Measurements from ENCODE around the gene SLC35G3.

SLC35G3 gene

DNA sequence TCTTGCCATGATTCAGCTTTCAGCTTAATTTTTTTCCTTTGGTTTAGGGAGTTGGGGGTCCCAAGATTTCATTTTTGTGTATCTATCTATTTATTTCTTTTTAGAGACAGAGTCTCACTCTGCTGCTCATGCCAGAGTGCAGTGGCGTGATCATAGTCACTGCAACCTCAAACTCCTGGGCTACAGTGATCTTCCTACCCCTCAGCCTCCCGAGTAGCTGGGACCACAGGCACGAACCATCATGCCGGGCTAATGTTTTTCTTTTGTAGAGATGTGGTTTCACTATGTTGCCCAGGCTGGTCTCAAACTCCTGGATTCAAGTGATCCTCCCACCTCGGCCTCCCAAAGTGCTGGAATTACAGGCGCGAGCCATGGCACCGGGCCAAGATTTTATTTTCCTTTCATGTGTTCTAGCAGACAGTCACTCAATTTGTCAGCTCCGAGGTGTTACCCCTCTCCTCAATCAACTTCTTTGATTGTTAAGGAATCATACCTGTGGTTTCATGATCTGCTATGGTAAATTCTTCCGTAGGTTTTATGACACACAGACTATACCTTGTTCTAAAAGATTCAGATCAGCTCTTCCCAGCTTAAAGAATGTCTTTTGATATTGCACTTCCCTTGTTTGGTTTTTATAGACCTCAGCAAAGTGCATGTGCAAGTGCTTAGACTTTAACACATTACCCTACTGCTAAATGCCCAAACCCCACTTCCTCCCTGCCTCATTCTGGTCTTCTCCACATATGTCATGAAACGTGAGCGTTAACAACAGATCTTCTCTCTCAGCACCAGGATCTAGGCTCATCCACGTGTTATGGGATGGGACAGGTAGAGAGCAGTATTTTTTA, 33.6 kb downstream of the SLC35G3 start:
- Histone ChIP-seq H3K9me2 (replicated peaks; ENCODE audit: insufficient read depth, low read length) (no peaks in the 10 kb centered on the region), H3K27me3 (ENCODE audit: low read length) (no peaks in the 10 kb centered on the region), H3K36me3 (ENCODE audit: low read length) (no peaks in the 10 kb centered on the region), H3K9me3 (ENCODE audit: insufficient read depth, low read length) (no peaks in the 10 kb centered on the region), H3K27ac (ENCODE audit: low read depth, low read length) (no peak overlapping the region), H3K9ac (ENCODE audit: low read length) (no peak overlapping the region), H4K20me1 (ENCODE audit: low read depth, low read length) (no peaks in the 10 kb centered on the region), H3K4me2 (ENCODE audit: low read depth, low read length, poor library complexity, severe bottlenecking) (no peak overlapping the region), H3K4me3 (ENCODE audit: insufficient read depth, low read length, poor library complexity, severe bottlenecking) (no peak overlapping the region), H2AFZ (ENCODE audit: low read depth, low read length, severe bottlenecking) (no peak overlapping the region), H3F3A (ENCODE audit: insufficient read depth) (no peaks in the 10 kb centered on the region), H3K79me2 (ENCODE audit: insufficient read depth, low read length) (no peaks in the 10 kb centered on the region)
- TF ChIP-seq EZH2phosphoT487 (conservative IDR thresholded peaks at IDR 0.05; ENCODE audit: low read length), result no peak
- TF ChIP-seq, protein P1, sequence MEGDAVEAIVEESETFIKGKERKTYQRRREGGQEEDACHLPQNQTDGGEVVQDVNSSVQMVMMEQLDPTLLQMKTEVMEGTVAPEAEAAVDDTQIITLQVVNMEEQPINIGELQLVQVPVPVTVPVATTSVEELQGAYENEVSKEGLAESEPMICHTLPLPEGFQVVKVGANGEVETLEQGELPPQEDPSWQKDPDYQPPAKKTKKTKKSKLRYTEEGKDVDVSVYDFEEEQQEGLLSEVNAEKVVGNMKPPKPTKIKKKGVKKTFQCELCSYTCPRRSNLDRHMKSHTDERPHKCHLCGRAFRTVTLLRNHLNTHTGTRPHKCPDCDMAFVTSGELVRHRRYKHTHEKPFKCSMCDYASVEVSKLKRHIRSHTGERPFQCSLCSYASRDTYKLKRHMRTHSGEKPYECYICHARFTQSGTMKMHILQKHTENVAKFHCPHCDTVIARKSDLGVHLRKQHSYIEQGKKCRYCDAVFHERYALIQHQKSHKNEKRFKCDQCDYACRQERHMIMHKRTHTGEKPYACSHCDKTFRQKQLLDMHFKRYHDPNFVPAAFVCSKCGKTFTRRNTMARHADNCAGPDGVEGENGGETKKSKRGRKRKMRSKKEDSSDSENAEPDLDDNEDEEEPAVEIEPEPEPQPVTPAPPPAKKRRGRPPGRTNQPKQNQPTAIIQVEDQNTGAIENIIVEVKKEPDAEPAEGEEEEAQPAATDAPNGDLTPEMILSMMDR (IDR thresholded peaks at IDR 0.05; ENCODE audit: insufficient read depth, low read length, poor library complexity, severe bottlenecking), result no peak

DNA sequence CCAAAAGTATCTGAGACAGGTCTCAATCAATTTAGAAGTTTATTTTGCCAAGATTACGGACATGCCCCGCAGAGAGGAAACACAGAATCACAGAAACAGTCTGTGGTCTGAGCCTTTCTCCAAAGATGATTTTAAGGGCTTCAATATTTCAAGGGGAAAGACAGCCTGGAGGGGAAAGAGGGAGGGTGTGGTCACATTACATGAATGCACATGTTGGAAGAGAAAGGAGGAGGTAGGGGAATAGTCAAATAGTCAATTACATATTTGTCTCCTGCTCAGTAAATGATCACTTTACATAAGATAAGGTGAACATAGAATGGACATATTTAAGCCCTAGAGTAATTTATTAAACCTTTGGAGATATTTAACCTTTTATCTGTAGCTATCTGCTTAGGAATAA, 34.3 kb downstream of the SLC35G3 start:
- H3K9me3 ChIP-seq (ENCODE audit: insufficient read depth, low read length), result no peaks in the 10 kb centered on the region
- no peaks in the 10 kb centered on the region for H4K20me1 ChIP-seq (ENCODE audit: low read depth, low read length)
- H3K9me2 ChIP-seq (replicated peaks; ENCODE audit: insufficient read depth, low read length), result no peaks in the 10 kb centered on the region
- TF ChIP-seq EZH2phosphoT487 (conservative IDR thresholded peaks at IDR 0.05; ENCODE audit: low read length), result no peak
- TF ChIP-seq, protein P1 (IDR thresholded peaks at IDR 0.05; ENCODE audit: insufficient read depth, low read length, poor library complexity, severe bottlenecking), result no peak
- no peak overlapping the region for H3K4me2 ChIP-seq (ENCODE audit: low read depth, low read length, poor library complexity, severe bottlenecking)
- no peak overlapping the region for H3K27ac ChIP-seq (ENCODE audit: low read depth, low read length)
- H3K27me3 ChIP-seq (ENCODE audit: low read length), result no peaks in the 10 kb centered on the region
- no peaks in the 10 kb centered on the region for H3K36me3 ChIP-seq (ENCODE audit: low read length)
- no peak overlapping the region for H2AFZ ChIP-seq (ENCODE audit: low read depth, low read length, severe bottlenecking)
- no peak overlapping the region for H3K9ac ChIP-seq (ENCODE audit: low read length)
- no peaks in the 10 kb centered on the region for H3F3A ChIP-seq (ENCODE audit: insufficient read depth)
- H3K79me2 ChIP-seq (ENCODE audit: insufficient read depth, low read length), result no peaks in the 10 kb centered on the region
- no peak overlapping the region for H3K4me3 ChIP-seq (ENCODE audit: insufficient read depth, low read length, poor library complexity, severe bottlenecking)

DNA sequence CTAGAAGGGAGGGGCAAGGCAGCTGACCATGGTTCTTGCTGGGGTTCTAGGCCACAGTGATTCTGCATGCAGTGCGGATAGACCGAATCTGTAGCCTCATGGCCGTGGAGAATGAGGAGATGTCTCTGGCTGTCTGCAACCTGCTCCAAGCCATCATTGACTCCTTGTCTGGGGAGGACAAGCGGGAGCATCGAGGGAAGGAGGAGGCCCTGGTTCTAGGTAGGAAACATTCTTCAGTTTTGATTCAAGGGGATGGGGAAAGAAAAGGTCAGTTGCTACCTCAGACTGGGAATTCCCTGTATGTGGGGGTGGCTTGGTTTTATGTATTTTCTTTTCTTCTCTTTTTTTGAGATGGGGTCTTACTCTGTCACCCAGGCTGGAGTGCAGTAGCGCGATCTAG, 38.9 kb downstream of the SLC35G3 start:
- Histone ChIP-seq H2AFZ (ENCODE audit: low read depth, low read length, severe bottlenecking) (no peak overlapping the region), H3F3A (ENCODE audit: insufficient read depth) (no peaks in the 10 kb centered on the region), H3K9me2 (replicated peaks; ENCODE audit: insufficient read depth, low read length) (no peaks in the 10 kb centered on the region), H3K4me2 (ENCODE audit: low read depth, low read length, poor library complexity, severe bottlenecking) (no peak overlapping the region), H4K20me1 (ENCODE audit: low read depth, low read length) (no peaks in the 10 kb centered on the region), H3K4me3 (ENCODE audit: insufficient read depth, low read length, poor library complexity, severe bottlenecking) (no peak overlapping the region), H3K79me2 (ENCODE audit: insufficient read depth, low read length) (no peaks in the 10 kb centered on the region), H3K9me3 (ENCODE audit: insufficient read depth, low read length) (no peaks in the 10 kb centered on the region), H3K27ac (ENCODE audit: low read depth, low read length) (no peak overlapping the region), H3K27me3 (ENCODE audit: low read length) (0 out of 2 replicates have a peak, but pooled peaks cover 2% of the 10 kb centered on the region), H3K36me3 (ENCODE audit: low read length) (no peaks in the 10 kb centered on the region), H3K9ac (ENCODE audit: low read length) (no peak overlapping the region)
- TF ChIP-seq, protein P1 (IDR thresholded peaks at IDR 0.05; ENCODE audit: insufficient read depth, low read length, poor library complexity, severe bottlenecking), result no peak
- TF ChIP-seq EZH2phosphoT487 (conservative IDR thresholded peaks at IDR 0.05; ENCODE audit: low read length), result no peak
